ENCODE measurements around the gene CLCN7. TPM values are rescaled to one million over a fixed set of nuclear protein-coding genes. Genes with fewer than 3 reads are reported as not detected.

CLCN7 gene
- total RNA-seq, 1 donor from 2014 or later, result 49.8 TPM

GRCh38 chr16:1459967-1460366, 14.9 kb downstream of the CLCN7 start:
- Histone ChIP-seq H3K4me3 (no peak overlapping the region), H3K9me3 (no peaks in the 10 kb centered on the region), H3K36me3 (peaks cover 0 to 51% of the 10 kb centered on the region in 2 donors), H3K27me3 (no peaks in the 10 kb centered on the region), H3K27ac (no peak overlapping the region), H3K4me1 (no peaks in the 10 kb centered on the region)
- intact Hi-C loops (cut with DNase I), result no loop called here
- TF ChIP-seq POLR2AphosphoS5 (IDR thresholded peaks at IDR 0.05; ENCODE audit: insufficient read depth in 1 of 2, low read depth in 1 of 2) (no peak), CTCF (IDR thresholded peaks at IDR 0.05) (no peak), POLR2A (IDR thresholded peaks at IDR 0.05) (no peak)
- DNase-seq (ENCODE audit: extremely low spot score in 2 of 2), result no peak

DNA sequence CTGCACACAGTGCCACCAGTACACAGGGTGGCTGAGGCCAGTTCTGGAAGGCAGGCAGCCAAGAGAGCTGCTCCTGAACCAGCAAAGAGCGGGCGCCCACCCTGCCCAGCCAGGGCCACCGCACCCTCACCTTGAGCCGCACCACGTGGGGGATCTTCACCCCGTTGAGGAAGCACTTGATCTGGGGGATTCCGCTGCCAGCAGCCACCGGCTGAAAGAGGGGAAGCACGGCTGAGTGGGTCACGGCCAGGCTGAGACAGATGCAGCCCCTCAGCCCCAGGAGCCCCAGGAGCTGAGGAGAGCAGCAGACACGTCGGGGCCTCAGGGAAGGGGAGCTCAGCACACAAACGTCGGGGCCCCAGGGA, 15.9 kb downstream of the CLCN7 start:
- H3K9me3 ChIP-seq, result no peaks in the 10 kb centered on the region
- intact Hi-C loops (cut with DNase I), result no loop called here
- no peak for DNase-seq (ENCODE audit: extremely low spot score in 2 of 2)
- H3K4me1 ChIP-seq, result no peaks in the 10 kb centered on the region
- no peaks in the 10 kb centered on the region for H3K27me3 ChIP-seq
- no peak overlapping the region for H3K4me3 ChIP-seq
- TF ChIP-seq POLR2A (IDR thresholded peaks at IDR 0.05), result no peak
- TF ChIP-seq CTCF (IDR thresholded peaks at IDR 0.05), result no peak
- TF ChIP-seq POLR2AphosphoS5 (IDR thresholded peaks at IDR 0.05; ENCODE audit: insufficient read depth in 1 of 2, low read depth in 1 of 2), result no peak
- peaks cover 0 to 53% of the 10 kb centered on the region in 2 donors for H3K36me3 ChIP-seq
- H3K27ac ChIP-seq, result no peak overlapping the region

DNA sequence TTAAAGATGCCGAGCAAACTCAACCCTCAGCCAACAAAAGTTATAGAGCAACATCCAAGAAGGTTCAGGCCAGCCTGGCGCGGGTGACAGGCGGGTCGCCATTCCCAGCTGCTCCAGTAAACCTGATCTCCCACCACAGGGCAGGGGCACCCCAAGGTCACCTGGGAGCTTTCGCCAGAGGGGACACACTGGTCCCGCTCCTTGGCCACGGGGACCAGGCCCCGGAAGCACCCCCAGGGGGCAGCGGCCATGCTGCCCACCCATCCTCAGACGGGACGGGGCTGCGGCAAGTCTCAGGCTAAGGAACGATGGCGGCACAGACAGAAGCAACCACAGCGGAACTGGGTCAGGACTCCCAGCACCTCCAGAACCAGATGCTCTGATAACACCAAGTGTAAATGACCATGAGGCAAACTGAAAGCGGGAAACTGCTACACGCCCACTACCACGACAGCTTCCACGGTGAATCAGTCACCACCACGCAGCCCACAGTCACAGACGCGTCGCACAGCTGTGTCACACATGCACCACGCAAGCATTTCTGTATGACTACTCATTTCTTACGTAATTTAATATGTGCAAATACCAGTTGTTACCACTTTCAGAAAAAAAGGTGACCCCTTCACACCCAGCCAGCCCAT, 16.4 kb downstream of the CLCN7 start:
- no peak for TF ChIP-seq POLR2AphosphoS5 (IDR thresholded peaks at IDR 0.05; ENCODE audit: insufficient read depth in 1 of 2, low read depth in 1 of 2)
- TF ChIP-seq CTCF (IDR thresholded peaks at IDR 0.05), result no peak
- TF ChIP-seq POLR2A (IDR thresholded peaks at IDR 0.05), result no peak
- Histone ChIP-seq H3K27me3 (no peaks in the 10 kb centered on the region), H3K4me3 (no peak overlapping the region), H3K36me3 (peaks cover 0 to 58% of the 10 kb centered on the region in 2 donors), H3K4me1 (no peaks in the 10 kb centered on the region), H3K27ac (no peak overlapping the region), H3K9me3 (no peaks in the 10 kb centered on the region)
- intact Hi-C loops (cut with DNase I), result no loop called here
- DNase-seq (ENCODE audit: extremely low spot score in 2 of 2), result no peak

DNA sequence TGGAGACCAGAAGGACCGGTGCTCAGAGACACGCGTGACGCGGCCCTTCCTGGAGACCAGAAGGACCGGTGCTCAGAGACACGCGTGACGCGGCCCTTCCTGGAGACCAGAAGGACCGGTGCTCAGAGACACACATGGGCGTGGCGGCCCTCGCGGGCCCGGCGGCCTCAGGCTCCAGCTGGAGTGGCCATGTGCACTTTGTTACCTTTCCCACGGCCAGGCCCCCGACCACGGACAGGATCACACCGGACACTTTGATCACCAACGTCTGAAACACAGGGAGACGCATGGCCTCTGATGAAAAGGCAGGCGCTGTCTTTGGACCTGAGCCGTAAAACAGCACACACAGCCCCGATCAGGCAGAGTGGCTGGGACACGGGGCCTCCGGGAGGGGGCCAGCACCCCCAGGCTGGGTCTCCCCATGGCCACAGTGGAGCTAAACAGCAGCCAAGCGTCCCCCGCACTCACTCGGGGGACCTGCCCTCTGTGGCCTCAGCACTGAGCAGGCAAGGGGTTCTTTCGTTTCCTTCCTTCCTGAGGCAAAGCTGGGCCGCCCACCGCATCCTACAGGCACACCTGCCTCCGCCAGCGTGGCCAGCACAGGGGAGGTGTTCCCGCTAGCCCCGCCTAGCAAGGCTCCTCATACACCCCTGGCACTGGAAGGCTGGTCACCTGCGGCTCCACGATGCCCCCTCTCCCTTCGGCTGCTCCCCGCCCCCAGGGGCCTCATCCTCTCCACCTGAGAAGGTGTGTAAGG, 17.2 kb downstream of the CLCN7 start:
- Histone ChIP-seq H3K9me3 (no peaks in the 10 kb centered on the region), H3K27me3 (no peaks in the 10 kb centered on the region), H3K4me1 (no peaks in the 10 kb centered on the region), H3K36me3 (peaks cover 0 to 65% of the 10 kb centered on the region in 2 donors), H3K27ac (no peak overlapping the region), H3K4me3 (no peak overlapping the region)
- no peak for DNase-seq (ENCODE audit: extremely low spot score in 2 of 2)
- TF ChIP-seq POLR2AphosphoS5 (IDR thresholded peaks at IDR 0.05; ENCODE audit: insufficient read depth in 1 of 2, low read depth in 1 of 2) (no peak), CTCF (IDR thresholded peaks at IDR 0.05) (no peak), POLR2A (IDR thresholded peaks at IDR 0.05) (no peak)
- intact Hi-C loops (cut with DNase I), result no loop called here

DNA sequence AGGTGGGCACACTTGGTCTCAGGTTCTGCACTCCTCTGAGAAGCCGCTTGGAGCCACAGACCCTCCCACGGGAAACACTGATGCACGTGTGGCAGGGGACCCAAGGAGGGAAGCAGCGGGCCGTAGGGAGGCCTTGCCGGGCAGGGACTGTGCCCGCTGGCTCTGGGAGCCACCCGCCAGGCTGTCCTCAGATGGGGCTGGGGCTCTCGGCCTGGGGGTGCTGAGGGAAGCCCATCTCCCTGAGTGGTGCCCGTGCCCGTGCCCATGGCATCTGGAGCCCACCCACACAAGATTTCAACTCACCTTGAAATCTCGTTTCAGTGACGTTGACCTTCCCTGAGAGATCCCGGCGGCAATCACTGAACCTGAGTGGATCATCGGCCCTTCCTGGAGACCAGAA, 17.9 kb downstream of the CLCN7 start:
- H3K9me3 ChIP-seq, result no peaks in the 10 kb centered on the region
- no peak overlapping the region for H3K4me3 ChIP-seq
- peaks cover 0 to 73% of the 10 kb centered on the region in 2 donors for H3K36me3 ChIP-seq
- H3K27me3 ChIP-seq, result no peaks in the 10 kb centered on the region
- DNase-seq (ENCODE audit: extremely low spot score in 2 of 2), result no peak
- no peaks in the 10 kb centered on the region for H3K4me1 ChIP-seq
- TF ChIP-seq CTCF (IDR thresholded peaks at IDR 0.05) (no peak), POLR2AphosphoS5 (IDR thresholded peaks at IDR 0.05; ENCODE audit: insufficient read depth in 1 of 2, low read depth in 1 of 2) (no peak), POLR2A (IDR thresholded peaks at IDR 0.05) (no peak)
- H3K27ac ChIP-seq, result no peak overlapping the region
- intact Hi-C loops (cut with DNase I), result no loop called here
